GM06990 (cell line): ENCODE measurements around the gene TNFAIP8L1.

ENCODE experiments used
- DNase-seq: peaks from one replicate; pipeline ENCODE4 v3.0.0-alpha.2; 2011; ENCODE audit not compliant: insufficient read length; ENCODE audit errors: extremely low read depth
- H3K27me3 ChIP-seq: replicated peaks from 2 replicates; pipeline ENCODE4 v1.6.0; 2011; ENCODE audit warnings: low read length; ENCODE audit not compliant: control insufficient read depth, insufficient read depth
- H3K36me3 ChIP-seq: 2 replicates; pipeline ENCODE4 v1.5.1; 2011; ENCODE audit warnings: low read length; ENCODE audit not compliant: control insufficient read depth, insufficient read depth
- H3K4me3 ChIP-seq: replicated peaks from 2 replicates; pipeline ENCODE4 v1.5.1; 2011; ENCODE audit warnings: low read depth, mild to moderate bottlenecking, control low read depth, low read length
- CTCF ChIP-seq: IDR thresholded peaks from 2 replicates; pipeline ENCODE4 v1.5.1; 2011; ENCODE audit warnings: low read length, control low read depth, mild to moderate bottlenecking, inconsistent platforms; ENCODE audit not compliant: insufficient read depth, poor library complexity, severe bottlenecking

Gene TNFAIP8L1

GRCh38 chr19:4691373-4691772 is 52.1 kb downstream of the TNFAIP8L1 start:
- no peak for DNase-seq
- Histone ChIP-seq H3K27me3 (no peaks in the 10 kb centered on the region), H3K36me3 (peaks cover 47% of the 10 kb centered on the region), H3K4me3 (no peak overlapping the region)
- TF ChIP-seq CTCF = no peak

- no peak for TF ChIP-seq CTCF
- no peaks in the 10 kb centered on the region for H3K27me3 ChIP-seq
- H3K4me3 ChIP-seq = no peak overlapping the region
- H3K36me3 ChIP-seq = peaks cover 46% of the 10 kb centered on the region
- DNase-seq = no peak
Measured at GRCh38 chr19:4692251-4693077, 53.1 kb downstream of the TNFAIP8L1 start.

- TF ChIP-seq CTCF = no peak
- Histone ChIP-seq H3K27me3 (no peaks in the 10 kb centered on the region), H3K36me3 (peaks cover 48% of the 10 kb centered on the region), H3K4me3 (no peak overlapping the region)
- DNase-seq = no peak
Measured at GRCh38 chr19:4693078-4693350, 53.7 kb downstream of the TNFAIP8L1 start.

GRCh38 chr19:4693471-4694121 is 54.3 kb downstream of the TNFAIP8L1 start:
- no peak for DNase-seq
- Histone ChIP-seq H3K4me3 (no peak overlapping the region), H3K27me3 (no peaks in the 10 kb centered on the region), H3K36me3 (peaks cover 49% of the 10 kb centered on the region)
- TF ChIP-seq CTCF = no peak

- peaks cover 49% of the 10 kb centered on the region for H3K36me3 ChIP-seq
- H3K27me3 ChIP-seq = no peaks in the 10 kb centered on the region
- H3K4me3 ChIP-seq = no peak overlapping the region
- DNase-seq = no peak
- TF ChIP-seq CTCF = no peak
Measured at GRCh38 chr19:4694211-4694987, 55.1 kb downstream of the TNFAIP8L1 start.
